NCI-H1417 (cell line): ENCODE measurements around the gene PHGDH.
"Not testable (repeated sequence)": the region's sequence is repeated elsewhere in the genome, so short reads cannot be mapped to it uniquely, and the experiment has no call there.

Experiments used
- DNase-seq, 3 experiments: peaks; one replicate each; lab custom pipeline; 2025; lab: John Stamatoyannopoulos, UW

PHGDH gene

GRCh38 chr1:119762953-119763352 is 51.2 kb downstream of the PHGDH start:
- DNase-seq, result no peak

DNA sequence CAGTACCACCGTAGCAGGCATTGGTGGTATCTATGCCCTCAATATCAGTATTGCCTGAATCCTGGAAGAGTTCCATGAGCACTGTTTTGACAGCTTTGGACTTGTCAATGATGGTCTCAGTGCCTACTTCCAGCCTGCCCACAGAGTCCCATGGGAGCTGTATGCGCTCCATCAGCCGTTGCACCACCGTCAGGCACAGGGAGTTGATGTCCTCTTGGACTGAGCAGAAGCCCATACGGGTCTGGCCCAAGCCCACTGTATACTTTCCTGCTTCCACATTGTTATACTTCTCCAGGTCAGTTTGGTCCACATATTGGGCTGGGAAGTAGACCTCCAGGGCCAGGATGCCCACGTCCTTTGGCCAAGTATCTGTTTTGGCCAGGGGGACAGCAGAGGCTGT is 52.5 kb downstream of the PHGDH start:
- DNase-seq, result no peak

DNA sequence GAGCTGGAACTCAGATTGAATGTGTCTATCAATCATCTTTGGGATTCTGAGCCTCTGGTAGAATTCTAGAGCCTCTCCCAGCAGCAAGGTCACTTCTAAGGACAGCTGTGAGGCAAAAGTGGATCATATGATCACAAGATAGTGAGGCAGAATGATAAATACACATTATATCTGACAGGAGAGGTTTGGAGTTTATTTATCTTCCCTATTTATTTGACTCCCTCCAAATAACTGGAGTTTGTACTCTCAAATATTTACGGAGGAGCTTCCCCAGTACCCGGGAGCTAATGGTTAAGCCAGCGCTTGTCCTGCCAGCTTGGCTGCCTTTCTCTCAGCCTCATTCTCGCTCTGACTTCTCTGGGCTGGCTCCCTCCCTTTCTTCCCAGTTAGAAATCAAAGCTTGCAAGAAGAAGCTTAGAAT is 54.6 kb downstream of the PHGDH start:
- peak in 2 of 3 experiments; percentile 3 to 8 for DNase-seq

GRCh38 chr1:119767486-119767885 is 55.8 kb downstream of the PHGDH start:
- peak in 1 of 3 experiments; percentile 19 for DNase-seq

DNA sequence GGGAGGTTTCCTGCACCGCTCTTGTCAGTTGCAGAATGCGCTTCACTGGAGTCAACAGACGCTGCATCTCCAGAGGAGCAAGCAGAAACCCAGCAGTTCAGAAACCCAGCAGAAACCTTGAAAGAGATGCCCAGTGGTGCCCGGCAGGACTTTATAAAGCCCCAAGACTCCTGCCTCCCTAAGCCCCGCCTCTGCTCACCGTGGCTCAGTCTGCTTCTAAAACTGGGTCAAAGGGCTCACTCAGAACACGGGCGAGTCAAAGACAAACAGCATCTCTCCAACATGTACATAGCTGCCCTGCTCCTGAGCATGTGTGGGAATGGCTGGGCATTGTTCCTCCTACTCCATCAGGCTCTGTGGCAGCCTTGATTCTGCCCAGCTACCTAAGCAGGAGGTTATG is 57.0 kb downstream of the PHGDH start, which contains the start of gene HMGCS2:
Gene HMGCS2 (minus strand): TSS at position 128 of the 400 bp plus-strand sequence. CDS start 61 bp downstream, at position 67.
- no peak for DNase-seq

GRCh38 chr1:119771016-119771415 is 59.3 kb downstream of the PHGDH start:
- DNase-seq, result no peak

DNA sequence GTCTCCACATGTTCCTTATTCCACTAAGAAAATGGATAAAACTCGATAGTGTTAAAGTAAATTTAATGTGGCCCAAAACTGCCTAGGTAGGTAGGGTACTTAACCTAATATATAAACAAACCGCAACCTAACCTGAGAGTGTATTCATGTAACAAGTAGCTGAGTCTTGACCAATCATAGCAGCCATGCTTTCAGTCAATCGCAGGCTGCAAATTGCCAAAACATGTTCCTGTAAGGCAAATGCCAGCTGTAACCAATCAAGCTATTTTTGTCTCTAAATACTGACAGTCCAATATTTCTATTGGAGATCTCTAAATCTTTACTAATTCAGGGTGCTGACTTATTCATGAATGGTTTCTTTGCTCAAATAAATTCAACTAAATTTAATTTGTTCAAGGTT is 60.0 kb downstream of the PHGDH start:
- DNase-seq, result no peak

DNA sequence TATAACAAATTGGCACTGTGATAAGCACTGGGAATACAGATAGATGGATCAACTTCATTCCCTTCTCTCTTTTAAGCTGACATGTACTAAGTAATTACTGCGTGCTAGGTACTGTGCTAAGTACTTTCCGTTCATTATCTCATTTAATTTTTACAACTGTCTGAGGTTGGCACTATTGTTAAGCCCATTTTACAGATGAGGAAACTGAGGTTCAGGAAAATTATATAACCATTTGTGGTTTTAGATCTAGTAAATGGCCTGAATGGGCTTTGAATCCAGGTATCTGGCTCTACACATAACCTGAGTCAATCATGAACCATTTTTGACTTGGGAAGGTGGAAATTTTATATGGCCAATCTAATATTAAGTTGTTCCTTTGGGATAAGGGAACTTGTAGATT is 60.6 kb downstream of the PHGDH start:
- no peak for DNase-seq

GRCh38 chr1:119773711-119774241 is 62.0 kb downstream of the PHGDH start:
- DNase-seq, result peak; percentile 35 to 85 (median 48)

DNA sequence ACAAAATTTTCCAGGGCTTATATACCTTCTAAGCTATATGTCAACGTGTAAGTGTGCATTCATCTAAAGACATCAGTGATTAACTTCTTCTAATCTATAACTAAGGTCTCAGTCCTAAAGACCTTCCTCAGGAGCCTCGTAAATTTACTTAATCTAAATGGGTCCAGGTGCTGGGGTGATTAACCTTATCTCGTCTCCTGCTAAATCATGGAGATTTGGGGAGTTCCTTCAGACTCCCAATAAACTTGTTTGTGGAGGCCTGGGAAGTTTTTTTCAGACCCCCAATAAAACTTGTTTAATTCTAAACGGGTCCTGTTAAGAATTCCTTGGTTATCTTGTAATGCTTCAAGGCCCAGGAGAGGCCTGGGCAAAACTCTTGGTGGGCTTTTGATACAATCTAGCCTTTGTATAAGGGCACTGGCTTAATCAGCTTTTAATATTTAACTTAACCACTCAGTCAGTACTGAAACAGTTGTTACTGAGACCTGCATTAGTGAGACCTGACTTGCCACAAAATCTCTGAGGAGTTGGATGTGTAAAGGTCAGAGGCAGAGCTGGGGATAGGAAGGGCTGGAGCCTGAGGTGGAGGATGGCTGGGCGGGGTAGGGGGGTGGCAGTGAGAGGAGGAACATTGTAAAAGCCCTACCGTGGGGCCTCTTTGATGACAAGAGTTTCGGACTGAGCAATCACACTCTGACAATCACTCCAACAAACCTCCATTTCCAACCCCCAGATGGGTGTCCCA is 63.2 kb downstream of the PHGDH start:
- no peak for DNase-seq

- no peak for DNase-seq
Observed at GRCh38 chr1:119778359-119778758, 66.6 kb downstream of the PHGDH start.

DNA sequence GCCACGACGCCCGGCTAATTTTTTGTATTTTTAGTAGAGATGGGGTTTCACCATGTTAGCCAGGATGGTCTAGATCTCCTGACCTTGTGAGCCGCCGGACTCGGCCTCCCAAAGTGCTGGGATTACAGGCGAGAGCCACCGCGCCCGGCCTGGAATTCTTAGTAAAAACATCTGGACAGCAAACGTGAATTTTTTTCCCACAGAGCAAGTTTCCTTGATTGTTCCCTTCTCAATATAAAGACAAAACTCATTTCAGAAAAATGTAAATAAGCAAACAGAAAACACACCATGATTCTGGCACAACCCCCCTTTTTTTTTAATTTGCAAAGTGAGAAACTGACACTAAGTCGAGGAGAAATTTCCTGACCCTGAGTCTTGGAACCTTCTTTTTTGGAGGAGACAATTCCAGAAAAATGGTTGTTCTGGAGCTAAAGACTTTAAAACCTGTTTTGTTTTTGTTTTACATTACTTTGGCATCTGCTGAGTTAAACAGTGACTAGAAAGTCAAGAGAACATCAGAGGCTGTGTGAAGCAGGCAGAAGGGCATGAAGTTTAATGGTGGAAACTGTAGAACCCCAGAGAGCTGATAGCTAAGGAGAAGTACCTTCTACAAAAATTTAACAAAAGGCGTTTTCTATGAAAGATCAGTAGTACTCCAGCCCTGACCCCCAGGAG is 67.3 kb downstream of the PHGDH start:
- no peak for DNase-seq

GRCh38 chr1:119779869-119780356 is 68.2 kb downstream of the PHGDH start:
- peak; percentile 20 to 76 (median 52) for DNase-seq

DNA sequence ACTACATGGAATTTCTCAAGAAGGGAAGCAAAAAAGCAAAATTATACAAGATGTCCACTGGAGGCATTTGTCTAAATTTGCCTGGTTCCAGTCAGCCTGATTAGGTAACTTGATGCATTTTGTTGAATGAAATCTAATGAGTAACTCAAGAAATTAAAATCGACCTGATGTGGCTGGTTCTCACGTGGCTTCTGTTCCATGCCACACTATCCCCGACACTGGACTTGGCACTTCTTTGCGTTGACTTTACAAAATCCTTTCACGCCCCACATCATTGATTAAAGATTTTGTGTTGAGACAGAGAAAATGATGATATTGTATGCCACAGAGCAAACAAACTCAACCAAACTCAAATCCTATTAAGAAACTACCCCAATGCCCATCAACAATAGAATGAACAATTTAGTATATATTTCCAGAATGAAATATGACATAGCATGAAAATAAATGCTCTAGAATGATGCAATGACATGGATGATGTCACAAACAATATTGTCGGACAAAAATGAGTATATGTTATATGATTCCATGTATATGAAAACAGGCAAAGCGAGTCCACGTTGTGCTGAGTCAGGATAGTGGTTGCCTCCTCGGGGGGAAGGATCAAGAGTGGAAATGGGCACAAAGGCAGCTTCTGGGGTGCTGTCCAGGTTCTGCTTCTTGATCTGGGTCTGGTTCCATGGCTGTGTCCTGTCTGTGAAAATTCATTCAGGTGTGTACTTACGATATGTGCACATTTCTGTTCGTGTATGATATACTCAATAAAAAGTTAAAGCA is 69.9 kb downstream of the PHGDH start:
- no peak for DNase-seq

GRCh38 chr1:119782631-119783325 is 71.0 kb downstream of the PHGDH start:
- peak in 2 of 3 experiments; percentile 18 to 44 for DNase-seq

DNA sequence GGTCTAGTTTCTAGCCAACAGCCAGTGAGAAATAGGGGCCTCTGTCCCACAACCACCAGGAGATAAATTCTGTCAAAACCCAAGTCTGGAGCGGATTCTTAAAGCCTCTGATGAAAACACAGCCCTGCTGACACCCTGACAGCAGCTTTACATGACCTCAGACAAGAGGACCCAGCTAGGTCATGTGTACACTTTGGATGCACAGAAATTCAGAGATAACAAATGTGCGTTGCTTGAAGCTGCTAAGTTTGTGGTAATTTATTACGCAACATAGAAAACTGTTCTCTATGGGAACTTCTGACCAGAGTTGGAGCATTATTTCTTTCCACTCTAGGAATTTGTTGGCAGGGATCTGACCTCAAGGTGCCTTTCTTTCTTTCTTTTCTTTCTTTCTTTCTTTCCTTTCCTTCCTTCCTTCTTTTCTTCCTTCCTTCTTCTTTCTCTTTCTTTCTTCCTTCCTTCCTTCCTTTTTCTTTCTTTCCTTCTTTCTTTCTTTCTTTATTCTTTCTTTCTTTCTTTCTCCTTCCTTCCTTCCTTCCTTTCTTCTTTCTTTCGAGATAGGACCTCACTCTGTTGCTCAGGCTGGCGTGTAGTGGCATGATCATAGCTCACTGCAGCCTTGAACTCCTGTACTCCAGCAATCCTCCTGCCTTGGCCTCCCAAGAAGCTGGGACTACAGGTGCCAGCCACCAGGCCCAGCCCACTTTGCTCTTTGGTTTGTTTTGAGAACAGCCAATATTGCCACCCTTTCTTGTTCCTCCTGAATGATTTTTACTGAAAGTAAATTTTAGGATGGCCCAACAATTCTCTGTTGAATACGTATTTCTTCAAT is 71.8 kb downstream of the PHGDH start:
- no peak for DNase-seq

- DNase-seq, result no peak
Observed at GRCh38 chr1:119784191-119784781, 72.6 kb downstream of the PHGDH start.

GRCh38 chr1:119786046-119786445 is 74.3 kb downstream of the PHGDH start:
- DNase-seq, result not testable (repeated sequence)

DNA sequence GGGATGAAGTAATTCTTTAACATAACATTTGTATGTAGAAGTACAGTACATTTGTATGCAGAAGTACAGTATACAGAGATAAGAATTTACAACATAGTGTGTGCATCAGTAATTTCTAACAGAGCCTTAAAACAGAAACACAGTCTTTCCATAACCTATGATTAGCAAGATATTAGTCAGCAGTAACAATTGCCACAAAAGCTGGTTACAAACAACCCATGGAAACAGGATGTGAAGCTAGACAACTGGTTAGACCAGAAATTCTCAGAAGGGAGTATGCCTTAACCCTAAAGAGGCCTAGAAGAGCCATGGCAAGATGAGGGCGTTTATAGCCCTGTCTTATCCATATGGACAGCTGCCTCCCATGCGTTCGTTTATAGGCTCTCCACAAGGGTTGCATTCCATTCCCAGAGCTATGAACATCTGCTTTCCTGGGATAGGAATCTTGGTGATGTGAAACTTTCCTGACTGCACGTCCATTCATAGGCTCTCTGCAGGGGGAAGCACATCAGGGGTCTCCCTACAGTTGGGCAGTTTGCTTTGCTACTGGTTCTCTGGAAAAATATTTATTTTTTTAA is 74.8 kb downstream of the PHGDH start:
- DNase-seq, result peak in 1 of 3 experiments; percentile 15

- DNase-seq, result no peak
Observed at GRCh38 chr1:119787776-119788175, 76.0 kb downstream of the PHGDH start.
